HCT116 (cell line): ENCODE results near the gene CAV1.

ENCODE experiments used
- CTCF ChIP-seq, 3 experiments: fragments of 200-600 bp in 1 of 3; sonication (generic) in 1 of 3; IDR thresholded peaks in 2 of 3; conservative IDR thresholded peaks in 1 of 3; 2 replicates each; pipeline ENCODE4 v1.5.1; 2012 to 2017; ENCODE audit warnings: low read depth in 2 of 3, low read length in 2 of 3, antibody characterized with exemption in 1 of 3, borderline replicate concordance in 1 of 3, control low read depth in 1 of 3, mild to moderate bottlenecking in 1 of 3, mixed read lengths in 1 of 3, mixed run types in 1 of 3, moderate library complexity in 1 of 3; ENCODE audit not compliant: insufficient read depth in 1 of 3
- EGR1 ChIP-seq: IDR thresholded peaks from 2 replicates; pipeline ENCODE4 v1.6.1; 2012; ENCODE audit warnings: low read depth
- EZH2 ChIP-seq: fragments of 200-600 bp; sonication (generic); IDR thresholded peaks from 2 replicates; pipeline ENCODE4 v1.6.1; 2017; ENCODE audit warnings: antibody characterized with exemption, mixed run types
- MAX ChIP-seq: IDR thresholded peaks from 2 replicates; pipeline ENCODE4 v1.6.1; 2012
- POLR2A ChIP-seq: IDR thresholded peaks from 2 replicates; pipeline ENCODE4 v1.7.0; 2011; ENCODE audit warnings: borderline replicate concordance; ENCODE audit not compliant: insufficient read depth, insufficient read length; ENCODE audit errors: extremely low read depth
- POLR2AphosphoS5 ChIP-seq: IDR thresholded peaks from 2 replicates; pipeline ENCODE4 v1.6.1; 2011; ENCODE audit warnings: mild to moderate bottlenecking, low read depth, low read length, moderate library complexity
- RAD21 ChIP-seq: IDR thresholded peaks from 2 replicates; pipeline ENCODE4 v1.6.1; 2012; ENCODE audit warnings: low read depth, mild to moderate bottlenecking
- REST ChIP-seq: IDR thresholded peaks from 2 replicates; pipeline ENCODE4 v1.6.1; 2012; ENCODE audit warnings: low read depth
- SP1 ChIP-seq: IDR thresholded peaks from 2 replicates; pipeline ENCODE4 v1.6.1; 2012; ENCODE audit warnings: low read depth
- SRF ChIP-seq: IDR thresholded peaks from 2 replicates; pipeline ENCODE4 v1.6.1; 2012; ENCODE audit warnings: low read depth
- TCF7L2 ChIP-seq: IDR thresholded peaks from 2 replicates; pipeline ENCODE4 v1.7.0; 2011; ENCODE audit warnings: borderline replicate concordance, inconsistent platforms; ENCODE audit not compliant: insufficient read depth, insufficient read length; ENCODE audit errors: extremely low read depth
- YY1 ChIP-seq: IDR thresholded peaks from 2 replicates; pipeline ENCODE4 v1.6.1; 2011; ENCODE audit warnings: low read length, low read depth, moderate library complexity, mild to moderate bottlenecking; ENCODE audit not compliant: insufficient replicate concordance; ENCODE audit errors: extremely low read depth
- ZFX ChIP-seq: fragments of 450-650 bp; IDR thresholded peaks from 2 replicates; pipeline ENCODE4 v1.6.1; 2017
- ZNF274 ChIP-seq: fragments of 200-500 bp; sonication (Bioruptor generic); IDR thresholded peaks from 2 replicates; pipeline ENCODE4 v1.6.1; 2014; ENCODE audit warnings: mild to moderate bottlenecking, low read depth, low read length, inconsistent platforms

- TF ChIP-seq REST (no peak), CTCF (IDR thresholded peaks at IDR 0.05 in 2 of 3, conservative IDR thresholded peaks at IDR 0.05 in 1 of 3; ENCODE audit: borderline replicate concordance in 1 of 3, insufficient read depth in 1 of 3, low read depth in 2 of 3, low read length in 2 of 3) (no peak), POLR2A (peak; percentile 20), TCF7L2 (no peak), EZH2 (no peak), MAX (peak; percentile 97), POLR2AphosphoS5 (peak; percentile 70), ZNF274 (no peak), EGR1 (peak; percentile 71), YY1 (peak; percentile 3), RAD21 (peak; percentile 36; the same call in 1 of the 2 replicates), ZFX (peak; percentile 64), SP1 (peak; percentile 68), SRF (no peak)
Observed at GRCh38 chr7:116499168-116500077, 25.4 kb upstream of the CAV1 start, which contains the start of gene CAV2.
